ENCODE data around the gene PLEKHA4.

DNA sequence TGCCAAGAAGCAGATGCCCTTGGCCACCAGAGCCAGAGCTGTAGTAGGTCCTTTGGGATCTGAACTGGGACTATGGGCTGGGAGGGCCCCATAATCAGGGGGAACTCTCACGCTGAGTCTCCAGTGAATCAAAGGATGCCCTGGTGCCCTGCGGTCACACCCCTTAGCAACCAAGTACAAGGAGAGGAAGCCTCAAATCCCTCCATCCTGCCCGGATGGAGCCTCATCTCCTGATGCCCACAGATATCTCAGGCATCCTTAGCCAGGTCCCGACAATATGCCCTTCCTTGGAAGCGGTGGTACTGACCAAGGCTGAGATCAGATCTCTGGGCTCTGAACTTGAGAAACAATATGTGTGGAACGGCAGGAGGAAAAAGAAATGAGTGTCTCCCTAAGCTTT lies 1.7 kb downstream of the PLEKHA4 start:
- TF ChIP-seq, protein P1, sequence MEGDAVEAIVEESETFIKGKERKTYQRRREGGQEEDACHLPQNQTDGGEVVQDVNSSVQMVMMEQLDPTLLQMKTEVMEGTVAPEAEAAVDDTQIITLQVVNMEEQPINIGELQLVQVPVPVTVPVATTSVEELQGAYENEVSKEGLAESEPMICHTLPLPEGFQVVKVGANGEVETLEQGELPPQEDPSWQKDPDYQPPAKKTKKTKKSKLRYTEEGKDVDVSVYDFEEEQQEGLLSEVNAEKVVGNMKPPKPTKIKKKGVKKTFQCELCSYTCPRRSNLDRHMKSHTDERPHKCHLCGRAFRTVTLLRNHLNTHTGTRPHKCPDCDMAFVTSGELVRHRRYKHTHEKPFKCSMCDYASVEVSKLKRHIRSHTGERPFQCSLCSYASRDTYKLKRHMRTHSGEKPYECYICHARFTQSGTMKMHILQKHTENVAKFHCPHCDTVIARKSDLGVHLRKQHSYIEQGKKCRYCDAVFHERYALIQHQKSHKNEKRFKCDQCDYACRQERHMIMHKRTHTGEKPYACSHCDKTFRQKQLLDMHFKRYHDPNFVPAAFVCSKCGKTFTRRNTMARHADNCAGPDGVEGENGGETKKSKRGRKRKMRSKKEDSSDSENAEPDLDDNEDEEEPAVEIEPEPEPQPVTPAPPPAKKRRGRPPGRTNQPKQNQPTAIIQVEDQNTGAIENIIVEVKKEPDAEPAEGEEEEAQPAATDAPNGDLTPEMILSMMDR (IDR thresholded peaks at IDR 0.05; ENCODE audit: low read depth, low read length, poor library complexity, severe bottlenecking) = no peak
- no peak for TF ChIP-seq EZH2phosphoT487 (IDR thresholded peaks at IDR 0.05; ENCODE audit: borderline replicate concordance, low read length)
